OCI-LY7 (cell line): ENCODE data around the gene PAWR. TPM values are rescaled to one million over a fixed set of nuclear protein-coding genes. Genes with fewer than 3 reads are reported as not detected.

Source experiments
- BruUV-seq: library from RNA; stranded (reverse); fragments of 400-500 nt; replicated peaks from 2 replicates; lab custom pipeline; 2021; lab: Mats Ljungman, UMichigan
- CTCF ChIA-PET: fragments of 300-600 bp; sonication (Branson Sonifier 250); formaldehyde crosslinking; loops from one replicate; lab custom pipeline; 2022; ENCODE audit warnings: antibody characterized with exemption; ENCODE audit not compliant: unreplicated experiment; lab: Charles Lee
- POLR2A ChIA-PET: fragments of 300-600 bp; sonication (Branson Sonifier 250); formaldehyde crosslinking; loops from one replicate; lab custom pipeline; 2022; ENCODE audit warnings: antibody characterized with exemption; lab: Charles Lee
- DNase-seq: peaks from one replicate; pipeline ENCODE4 v3.0.0-alpha.2; 2015; ENCODE audit warnings: low spot score
- H2AFZ ChIP-seq: fragments of 200-600 bp; sonication (generic), shearing (Covaris generic); 2 replicates; pipeline ENCODE4 v1.6.1; 2014; ENCODE audit warnings: mild to moderate bottlenecking, antibody characterized with exemption, low read length, moderate library complexity
- H3K27ac ChIP-seq: fragments of 200-600 bp; sonication (generic); 2 replicates; pipeline ENCODE4 v1.5.1; 2014; ENCODE audit warnings: mixed run types, low read depth, mild to moderate bottlenecking, moderate library complexity, low read length, inconsistent platforms; ENCODE audit not compliant: poor library complexity, severe bottlenecking
- H3K36me3 ChIP-seq: fragments of 200-600 bp; sonication (generic); 2 replicates; pipeline ENCODE4 v1.6.1; 2014; ENCODE audit warnings: mild to moderate bottlenecking, antibody characterized with exemption, low read length, moderate library complexity, mixed read lengths; ENCODE audit not compliant: insufficient read depth
- H3K4me1 ChIP-seq: fragments of 200-600 bp; sonication (generic); 2 replicates; pipeline ENCODE4 v1.5.1; 2014; ENCODE audit warnings: mild to moderate bottlenecking, low read length; ENCODE audit not compliant: insufficient read depth, poor library complexity, severe bottlenecking
- H3K4me2 ChIP-seq: fragments of 200-600 bp; sonication (generic); 2 replicates; pipeline ENCODE4 v1.6.1; 2014; ENCODE audit warnings: mild to moderate bottlenecking, low read length
- H3K4me3 ChIP-seq: fragments of 200-600 bp; sonication (generic); 2 replicates; pipeline ENCODE4 v1.5.1; 2014; ENCODE audit warnings: mild to moderate bottlenecking, low read depth, low read length; ENCODE audit not compliant: poor library complexity, severe bottlenecking
- H3K79me2 ChIP-seq: fragments of 200-600 bp; sonication (generic); 2 replicates; pipeline ENCODE4 v1.6.1; 2016; ENCODE audit warnings: low read depth, mild to moderate bottlenecking, low read length, moderate library complexity, mixed read lengths; ENCODE audit not compliant: insufficient read depth
- H3K9me2 ChIP-seq: fragments of 200-600 bp; sonication (generic); 2 replicates; pipeline ENCODE4 v1.6.1; 2016; ENCODE audit warnings: mild to moderate bottlenecking, low read length, mixed read lengths; ENCODE audit not compliant: insufficient read depth
- H3K9me3 ChIP-seq: fragments of 200-600 bp; sonication (generic); 2 replicates; pipeline ENCODE4 v1.6.1; 2014; ENCODE audit warnings: mild to moderate bottlenecking, mixed run types, low read length, mixed read lengths
- H4K20me1 ChIP-seq: fragments of 200-600 bp; sonication (generic); 2 replicates; pipeline ENCODE4 v1.6.1; 2014; ENCODE audit warnings: mild to moderate bottlenecking, antibody characterized with exemption, low read length, moderate library complexity, mixed read lengths; ENCODE audit not compliant: insufficient read depth
- CTCF ChIP-seq: fragments of 200-600 bp; sonication (generic); conservative IDR thresholded peaks from 2 replicates; pipeline ENCODE4 v1.5.1; 2014; ENCODE audit warnings: mild to moderate bottlenecking, antibody characterized with exemption, low read length, moderate library complexity, mixed read lengths
- EZH2phosphoT487 ChIP-seq: fragments of 200-600 bp; sonication (generic); IDR thresholded peaks from 2 replicates; pipeline ENCODE4 v1.6.1; 2018; ENCODE audit warnings: low read depth, borderline replicate concordance, mild to moderate bottlenecking, mixed run types, antibody characterized with exemption, low read length, moderate library complexity, mixed read lengths
- intact Hi-C: fragments of 100-400 bp; cut with micrococcal nuclease; formaldehyde crosslinking; loops from one replicate; pipeline ENCODE4 v1.10.0; 2022; ENCODE audit not compliant: unreplicated experiment
- total RNA-seq, 2 experiments: library from RNA; depleted of rRNA in 1 of 2; stranded (reverse); fragments of >200 nt in 1 of 2; shearing (Covaris generic) in 1 of 2; gene quantifications; 2 replicates each; pipeline ENCODE4 v1.2.3, GENCODE V29; 2014 to 2022

PAWR gene
- total RNA-seq, 2 experiments from 2014 or later = 107 to 186 TPM

- no peak overlapping the region for H3K4me3 ChIP-seq
- peaks cover 5% of the 10 kb centered on the region; the same call in 1 of the 2 replicates for H3K9me3 ChIP-seq
- H3K4me1 ChIP-seq = no peaks in the 10 kb centered on the region
- H3K4me2 ChIP-seq = no peak overlapping the region
- H3K36me3 ChIP-seq = peaks cover 27% of the 10 kb centered on the region
- no peak for TF ChIP-seq EZH2phosphoT487
- TF ChIP-seq CTCF = no peak
- no peak overlapping the region for H3K27ac ChIP-seq
- DNase-seq = no peak
- peaks cover 17% of the 10 kb centered on the region for H4K20me1 ChIP-seq
- CTCF ChIA-PET = no interaction called here
- BruUV-seq = no TSS peak
- H3K79me2 ChIP-seq = peaks cover 68% of the 10 kb centered on the region
- no peaks in the 10 kb centered on the region for H3K9me2 ChIP-seq
- POLR2A ChIA-PET = interaction anchor here (0.6 to 2.6 kb wide), 3 partner anchors 11 to 187 kb away, joined by 3 to 13 read pairs (median 3); no protein-coding TSS in a partner anchor
- H2AFZ ChIP-seq = no peak overlapping the region
- intact Hi-C loops = no loop called here
These were observed 46.9 kb downstream of the PAWR start for GRCh38 chr12:79643821-79644220.

GRCh38 chr12:79638490-79638889 lies 52.3 kb downstream of the PAWR start:
- Histone ChIP-seq H3K4me3 (no peak overlapping the region), H3K4me1 (no peaks in the 10 kb centered on the region), H3K4me2 (no peak overlapping the region), H2AFZ (no peak overlapping the region), H3K9me3 (no peaks in the 10 kb centered on the region), H4K20me1 (peaks cover 20% of the 10 kb centered on the region), H3K36me3 (0 out of 2 replicates have a peak, but pooled peaks cover 9% of the 10 kb centered on the region), H3K9me2 (no peaks in the 10 kb centered on the region), H3K27ac (no peak overlapping the region), H3K79me2 (peaks cover 50% of the 10 kb centered on the region; the same call in 1 of the 2 replicates)
- CTCF ChIA-PET = no interaction called here
- POLR2A ChIA-PET = no interaction called here
- BruUV-seq = no TSS peak
- no peak for DNase-seq
- TF ChIP-seq CTCF (no peak), EZH2phosphoT487 (no peak)
- intact Hi-C loops = no loop called here

- Histone ChIP-seq H3K4me2 (no peak overlapping the region), H2AFZ (no peak overlapping the region), H3K79me2 (peaks cover 41% of the 10 kb centered on the region; the same call in 1 of the 2 replicates), H3K4me1 (no peaks in the 10 kb centered on the region), H3K36me3 (peaks cover 6% of the 10 kb centered on the region; the same call in 1 of the 2 replicates), H3K9me2 (no peaks in the 10 kb centered on the region), H3K9me3 (no peaks in the 10 kb centered on the region), H3K4me3 (no peak overlapping the region), H4K20me1 (peaks cover 12% of the 10 kb centered on the region), H3K27ac (no peak overlapping the region)
- DNase-seq = no peak
- intact Hi-C loops = no loop called here
- TF ChIP-seq CTCF (no peak), EZH2phosphoT487 (no peak)
- ChIA-PET POLR2A (interaction anchor here (1.2 to 1.4 kb wide), 2 partner anchors 18 to 20 kb away, joined by 3 read pairs; no protein-coding TSS in a partner anchor), CTCF (no interaction called here)
- BruUV-seq = no TSS peak
These were observed 53.7 kb downstream of the PAWR start for GRCh38 chr12:79637093-79637492.
